HepG2 (cell line): ENCODE results near the gene GABRR2. TPM values are rescaled to one million over a fixed set of nuclear protein-coding genes. Genes with fewer than 3 reads are reported as not detected.
A peak's percentile ranks its signal among the peaks of the same experiment; 100 is the strongest.

Source experiments
- AGO2 ChIP-seq: fragments of 200-400 bp; formaldehyde crosslinking; optimal IDR thresholded peaks from 2 replicates; pipeline ENCODE3; 2017; ENCODE audit warnings: mild to moderate bottlenecking, low read depth, low read length, moderate library complexity
- HIVEP1 ChIP-seq: sonication (generic); formaldehyde crosslinking; IDR thresholded peaks from 2 replicates; pipeline ENCODE4 v1.4.0; 2020; ENCODE audit warnings: mild to moderate bottlenecking, missing genetic modification reagents
- KDM1A ChIP-seq: IDR thresholded peaks from 2 replicates; pipeline ENCODE4 v1.6.1; 2016; ENCODE audit warnings: missing compliant biosample characterization
- KLF15 ChIP-seq: sonication (generic); formaldehyde crosslinking; IDR thresholded peaks from 2 replicates; pipeline ENCODE4 v1.8.1; 2023; ENCODE audit warnings: borderline replicate concordance, mild to moderate bottlenecking, inconsistent platforms, missing genetic modification reagents, mixed read lengths
- MED8 ChIP-seq: sonication (generic); formaldehyde crosslinking; IDR thresholded peaks from 2 replicates; pipeline ENCODE4 v1.8.1; 2023; ENCODE audit warnings: mild to moderate bottlenecking, missing genetic modification reagents; ENCODE audit not compliant: insufficient replicate concordance
- NR2C2 ChIP-seq: sonication (generic); formaldehyde crosslinking; IDR thresholded peaks from 2 replicates; pipeline ENCODE4 v1.4.0; 2020; ENCODE audit warnings: missing genetic modification reagents, mild to moderate bottlenecking, moderate library complexity, borderline replicate concordance
- NR3C1 ChIP-seq: sonication (generic); formaldehyde crosslinking; IDR thresholded peaks from 2 replicates; pipeline ENCODE4 v1.4.0; 2020; ENCODE audit warnings: missing genetic modification reagents
- SCMH1 ChIP-seq: sonication (generic); formaldehyde crosslinking; IDR thresholded peaks from 2 replicates; pipeline ENCODE4 v1.9.0; 2021; ENCODE audit warnings: missing genetic modification reagents, mild to moderate bottlenecking, borderline replicate concordance
- SSRP1 ChIP-seq: IDR thresholded peaks from 2 replicates; pipeline ENCODE4 v1.6.1; 2016; ENCODE audit warnings: control low read depth
- ZBTB21 ChIP-seq: sonication (generic); formaldehyde crosslinking; IDR thresholded peaks from 2 replicates; pipeline ENCODE4 v1.4.0; 2020; ENCODE audit warnings: missing genetic modification reagents
- ZFY ChIP-seq: sonication (generic); formaldehyde crosslinking; IDR thresholded peaks from 2 replicates; pipeline ENCODE4 v1.4.0; 2020; ENCODE audit warnings: missing genetic modification reagents
- ZNF17 ChIP-seq: sonication (generic); formaldehyde crosslinking; IDR thresholded peaks from 2 replicates; pipeline ENCODE4 v1.5.0; 2020; ENCODE audit warnings: mild to moderate bottlenecking, missing genetic modification reagents
- ZNF224 ChIP-seq: sonication (generic); formaldehyde crosslinking; IDR thresholded peaks from 2 replicates; pipeline ENCODE4 v1.5.0; 2020; ENCODE audit warnings: mild to moderate bottlenecking, missing genetic modification reagents
- ZNF280D ChIP-seq: sonication (generic); formaldehyde crosslinking; IDR thresholded peaks from 2 replicates; pipeline ENCODE4 v1.5.1; 2020; ENCODE audit warnings: mild to moderate bottlenecking, missing genetic modification reagents
- ZNF281 ChIP-seq: sonication (generic); formaldehyde crosslinking; IDR thresholded peaks from 2 replicates; pipeline ENCODE4 v1.4.0; 2020; ENCODE audit warnings: missing genetic modification reagents, borderline replicate concordance
- ZNF772 ChIP-seq: sonication (generic); formaldehyde crosslinking; IDR thresholded peaks from 2 replicates; pipeline ENCODE4 v1.5.0; 2020; ENCODE audit warnings: mild to moderate bottlenecking, missing genetic modification reagents
- ZNF792 ChIP-seq: IDR thresholded peaks from 2 replicates; pipeline ENCODE4 v1.6.1; 2016
- ZSCAN21 ChIP-seq: sonication (generic); formaldehyde crosslinking; IDR thresholded peaks from 2 replicates; pipeline ENCODE4 v1.8.0; 2022; ENCODE audit warnings: mild to moderate bottlenecking, missing genetic modification reagents, moderate library complexity, borderline replicate concordance
- ZSCAN30 ChIP-seq: sonication (generic); formaldehyde crosslinking; IDR thresholded peaks from 2 replicates; pipeline ENCODE4 v1.5.0; 2020; ENCODE audit warnings: mild to moderate bottlenecking, missing genetic modification reagents
- polyA plus RNA-seq, 8 experiments: library from polyadenylated mRNA; depleted of rRNA in 3 of 8; stranded (reverse) in 7 of 8; unstranded in 1 of 8; fragments of >200 nt; fragmentation: Illumina TruSeq in 4 of 8; extraction: Trizol in 4 of 8; gene quantifications; 2 replicates each; pipeline versions ENCODE4 v1.2.1 to v1.2.3, GENCODE V29; 2011 to 2016; ENCODE audit warnings: low read depth in 4 of 8, missing spikeins in 1 of 8, mixed read lengths in 1 of 8; ENCODE audit not compliant: insufficient read depth in 1 of 8
- total RNA-seq, 5 experiments: library from RNA; depleted of rRNA; stranded (reverse); fragments of >200 nt; fragmentation: Illumina TruSeq; extraction: Trizol; gene quantifications; 2 replicates each; pipeline ENCODE4 v1.2.3, GENCODE V29; 2016; ENCODE audit warnings: low read depth in 1 of 5

Gene GABRR2
- total and polyA plus RNA-seq, 2 of the 13 experiments (the other 11 are each of a cell fraction or from before 2014, with no cell fraction given): 0.13 TPM; not detected in 1

GRCh38 chr6:89352278-89353117 is 37.4 kb upstream of the GABRR2 start, which contains the start of gene UBE2J1 (continued):
- TF ChIP-seq KLF15 (CRISPR knock-in tag): peak; percentile 11; the same call in 1 of the 2 replicates
- TF ChIP-seq KDM1A (CRISPR knock-in tag): no peak
- peak; percentile 63 for TF ChIP-seq MED8 (CRISPR knock-in tag)
- no peak; the same call in 1 of the 2 replicates for TF ChIP-seq ZSCAN21 (CRISPR knock-in tag)
- TF ChIP-seq ZSCAN30: peak; percentile 82; the same call in 1 of the 2 replicates
- TF ChIP-seq NR3C1 (CRISPR knock-in tag): no peak
- peak; percentile 74; the same call in 1 of the 2 replicates for TF ChIP-seq ZNF772 (CRISPR knock-in tag)
- no peak for TF ChIP-seq SCMH1 (CRISPR knock-in tag)
- peak; percentile 56; the same call in 1 of the 2 replicates for TF ChIP-seq ZNF280D (CRISPR knock-in tag)
- TF ChIP-seq ZFY (CRISPR knock-in tag): peak; percentile 99
- TF ChIP-seq HIVEP1 (CRISPR knock-in tag): no peak
- no peak for TF ChIP-seq ZNF792 (CRISPR knock-in tag)
- no peak for TF ChIP-seq SSRP1 (CRISPR knock-in tag)
- no peak for TF ChIP-seq ZNF17 (CRISPR knock-in tag)
- no peak for TF ChIP-seq ZNF224 (CRISPR knock-in tag)
- no peak for TF ChIP-seq AGO2
- no peak for TF ChIP-seq ZNF281
- peak; percentile 67 for TF ChIP-seq NR2C2 (CRISPR knock-in tag)
- TF ChIP-seq ZBTB21 (CRISPR knock-in tag): no peak
